Stimulated activated naive CD4-positive, alpha-beta T cell treated with Interleukin-2 at 50 U/mL for 16 hours (primary cell): ENCODE results near the gene HACD2.

Experiments
- DNase-seq: peaks from one replicate; lab custom pipeline; 2025; lab: John Stamatoyannopoulos, UW

The HACD2 gene

GRCh38 chr3:123481071-123481470, 103.8 kb downstream of the HACD2 start:
- DNase-seq: no peak

- DNase-seq: no peak
These were observed 104.4 kb downstream of the HACD2 start for GRCh38 chr3:123480428-123480827.

- DNase-seq: no peak
These were observed 105.0 kb downstream of the HACD2 start for GRCh38 chr3:123479891-123480290.

- DNase-seq: no peak
These were observed 106.5 kb downstream of the HACD2 start for GRCh38 chr3:123478314-123478713.

GRCh38 chr3:123476967-123477750, 107.7 kb downstream of the HACD2 start:
- no peak for DNase-seq

GRCh38 chr3:123475786-123476185, 109.1 kb downstream of the HACD2 start:
- no peak for DNase-seq

- DNase-seq: no peak
These were observed 113.7 kb downstream of the HACD2 start for GRCh38 chr3:123471106-123471505.

GRCh38 chr3:123469323-123469995, 115.4 kb downstream of the HACD2 start:
- no peak for DNase-seq

- DNase-seq: no peak
These were observed 117.8 kb downstream of the HACD2 start for GRCh38 chr3:123467046-123467445.

GRCh38 chr3:123464211-123464610, 120.6 kb downstream of the HACD2 start:
- DNase-seq: no peak

GRCh38 chr3:123459862-123460261, 125.0 kb downstream of the HACD2 start:
- no peak for DNase-seq

- DNase-seq: no peak
These were observed 126.6 kb downstream of the HACD2 start for GRCh38 chr3:123458255-123458654.

GRCh38 chr3:123457841-123458240, 127.0 kb downstream of the HACD2 start:
- no peak for DNase-seq

GRCh38 chr3:123453675-123454074, 131.2 kb downstream of the HACD2 start:
- no peak for DNase-seq

GRCh38 chr3:123451186-123451585, 133.7 kb downstream of the HACD2 start:
- no peak for DNase-seq

- DNase-seq: no peak
These were observed 134.8 kb downstream of the HACD2 start for GRCh38 chr3:123449997-123450604.

- no peak for DNase-seq
These were observed 135.5 kb downstream of the HACD2 start for GRCh38 chr3:123449102-123449996.

GRCh38 chr3:123448536-123449101, 136.2 kb downstream of the HACD2 start, which contains the start of gene ADCY5:
ADCY5 (minus strand) TSS chr3:123449090; CDS start chr3:123448545, 545 bp downstream.
- no peak for DNase-seq

GRCh38 chr3:123447749-123448517, 136.9 kb downstream of the HACD2 start:
- peak; percentile 8 for DNase-seq

GRCh38 chr3:123447416-123447748, 137.5 kb downstream of the HACD2 start:
- DNase-seq: no peak

GRCh38 chr3:123446610-123447109, 138.2 kb downstream of the HACD2 start:
- DNase-seq: no peak
